OCI-LY7 (cell line): ENCODE data around the gene IGLL5. TPM values are rescaled to one million over a fixed set of nuclear protein-coding genes. Genes with fewer than 3 reads are reported as not detected.

Experiments used
- BruUV-seq: library from RNA; stranded (reverse); fragments of 400-500 nt; replicated peaks from 2 replicates; lab custom pipeline; 2021; lab: Mats Ljungman, UMichigan
- CTCF ChIA-PET: fragments of 300-600 bp; sonication (Branson Sonifier 250); formaldehyde crosslinking; loops from one replicate; lab custom pipeline; 2022; ENCODE audit warnings: antibody characterized with exemption; ENCODE audit not compliant: unreplicated experiment; lab: Charles Lee
- POLR2A ChIA-PET: fragments of 300-600 bp; sonication (Branson Sonifier 250); formaldehyde crosslinking; loops from one replicate; lab custom pipeline; 2022; ENCODE audit warnings: antibody characterized with exemption; lab: Charles Lee
- DNase-seq: peaks from one replicate; pipeline ENCODE4 v3.0.0-alpha.2; 2015; ENCODE audit warnings: low spot score
- H2AFZ ChIP-seq: fragments of 200-600 bp; sonication (generic), shearing (Covaris generic); 2 replicates; pipeline ENCODE4 v1.6.1; 2014; ENCODE audit warnings: mild to moderate bottlenecking, antibody characterized with exemption, low read length, moderate library complexity
- H3K27ac ChIP-seq: fragments of 200-600 bp; sonication (generic); 2 replicates; pipeline ENCODE4 v1.5.1; 2014; ENCODE audit warnings: mixed run types, low read depth, mild to moderate bottlenecking, moderate library complexity, low read length, inconsistent platforms; ENCODE audit not compliant: poor library complexity, severe bottlenecking
- H3K36me3 ChIP-seq: fragments of 200-600 bp; sonication (generic); 2 replicates; pipeline ENCODE4 v1.6.1; 2014; ENCODE audit warnings: mild to moderate bottlenecking, antibody characterized with exemption, low read length, moderate library complexity, mixed read lengths; ENCODE audit not compliant: insufficient read depth
- H3K4me1 ChIP-seq: fragments of 200-600 bp; sonication (generic); 2 replicates; pipeline ENCODE4 v1.5.1; 2014; ENCODE audit warnings: mild to moderate bottlenecking, low read length; ENCODE audit not compliant: insufficient read depth, poor library complexity, severe bottlenecking
- H3K4me2 ChIP-seq: fragments of 200-600 bp; sonication (generic); 2 replicates; pipeline ENCODE4 v1.6.1; 2014; ENCODE audit warnings: mild to moderate bottlenecking, low read length
- H3K4me3 ChIP-seq: fragments of 200-600 bp; sonication (generic); 2 replicates; pipeline ENCODE4 v1.5.1; 2014; ENCODE audit warnings: mild to moderate bottlenecking, low read depth, low read length; ENCODE audit not compliant: poor library complexity, severe bottlenecking
- H3K79me2 ChIP-seq: fragments of 200-600 bp; sonication (generic); 2 replicates; pipeline ENCODE4 v1.6.1; 2016; ENCODE audit warnings: low read depth, mild to moderate bottlenecking, low read length, moderate library complexity, mixed read lengths; ENCODE audit not compliant: insufficient read depth
- H3K9me2 ChIP-seq: fragments of 200-600 bp; sonication (generic); 2 replicates; pipeline ENCODE4 v1.6.1; 2016; ENCODE audit warnings: mild to moderate bottlenecking, low read length, mixed read lengths; ENCODE audit not compliant: insufficient read depth
- H3K9me3 ChIP-seq: fragments of 200-600 bp; sonication (generic); 2 replicates; pipeline ENCODE4 v1.6.1; 2014; ENCODE audit warnings: mild to moderate bottlenecking, mixed run types, low read length, mixed read lengths
- H4K20me1 ChIP-seq: fragments of 200-600 bp; sonication (generic); 2 replicates; pipeline ENCODE4 v1.6.1; 2014; ENCODE audit warnings: mild to moderate bottlenecking, antibody characterized with exemption, low read length, moderate library complexity, mixed read lengths; ENCODE audit not compliant: insufficient read depth
- CTCF ChIP-seq: fragments of 200-600 bp; sonication (generic); conservative IDR thresholded peaks from 2 replicates; pipeline ENCODE4 v1.5.1; 2014; ENCODE audit warnings: mild to moderate bottlenecking, antibody characterized with exemption, low read length, moderate library complexity, mixed read lengths
- EZH2phosphoT487 ChIP-seq: fragments of 200-600 bp; sonication (generic); IDR thresholded peaks from 2 replicates; pipeline ENCODE4 v1.6.1; 2018; ENCODE audit warnings: low read depth, borderline replicate concordance, mild to moderate bottlenecking, mixed run types, antibody characterized with exemption, low read length, moderate library complexity, mixed read lengths
- intact Hi-C: fragments of 100-400 bp; cut with micrococcal nuclease; formaldehyde crosslinking; loops from one replicate; pipeline ENCODE4 v1.10.0; 2022; ENCODE audit not compliant: unreplicated experiment
- total RNA-seq, 2 experiments: library from RNA; depleted of rRNA in 1 of 2; stranded (reverse); fragments of >200 nt in 1 of 2; shearing (Covaris generic) in 1 of 2; gene quantifications; 2 replicates each; pipeline ENCODE4 v1.2.3, GENCODE V29; 2014 to 2022

Gene IGLL5
- total RNA-seq, 2 experiments from 2014 or later, result 219 to 364 TPM

GRCh38 chr22:22922954-22923319 is 35.3 kb downstream of the IGLL5 start:
- Histone ChIP-seq H2AFZ (no peak overlapping the region), H3K4me1 (peaks cover 46% of the 10 kb centered on the region), H4K20me1 (no peaks in the 10 kb centered on the region), H3K79me2 (no peaks in the 10 kb centered on the region), H3K36me3 (no peaks in the 10 kb centered on the region), H3K9me3 (no peaks in the 10 kb centered on the region), H3K27ac (no peak overlapping the region), H3K4me2 (no peak overlapping the region), H3K9me2 (no peaks in the 10 kb centered on the region), H3K4me3 (no peak overlapping the region)
- CTCF ChIA-PET, result interaction anchor here (0.6 kb wide), 1 partner anchor 13 kb away, joined by 3 read pairs; no protein-coding TSS in a partner anchor
- TF ChIP-seq EZH2phosphoT487 (no peak), CTCF (no peak)
- POLR2A ChIA-PET, result interaction anchor here (0.7 to 1.5 kb wide), 2 partner anchors 10 to 12 kb away, joined by 3 to 4 read pairs; no protein-coding TSS in a partner anchor
- intact Hi-C loops, result no loop called here
- BruUV-seq, result no TSS peak
- DNase-seq, result no peak

- Histone ChIP-seq H4K20me1 (no peaks in the 10 kb centered on the region), H3K4me3 (no peak overlapping the region), H2AFZ (no peak overlapping the region), H3K9me2 (no peaks in the 10 kb centered on the region), H3K4me1 (peaks cover 50% of the 10 kb centered on the region), H3K9me3 (no peaks in the 10 kb centered on the region), H3K79me2 (no peaks in the 10 kb centered on the region), H3K4me2 (no peak overlapping the region), H3K27ac (no peak overlapping the region), H3K36me3 (no peaks in the 10 kb centered on the region)
- no TSS peak for BruUV-seq
- CTCF ChIA-PET, result interaction anchor here (0.6 kb wide), 1 partner anchor 14 kb away, joined by 3 read pairs; no protein-coding TSS in a partner anchor
- no peak for DNase-seq
- POLR2A ChIA-PET, result interaction anchor here (0.7 to 1.5 kb wide), 2 partner anchors 10 to 12 kb away, joined by 3 to 4 read pairs; no protein-coding TSS in a partner anchor
- intact Hi-C loops, result no loop called here
- TF ChIP-seq CTCF (no peak), EZH2phosphoT487 (no peak)
These were observed 35.8 kb downstream of the IGLL5 start for GRCh38 chr22:22923379-22923778.

GRCh38 chr22:22923930-22924329 is 36.3 kb downstream of the IGLL5 start:
- peaks cover 56% of the 10 kb centered on the region for H3K4me1 ChIP-seq
- TF ChIP-seq EZH2phosphoT487, result no peak
- no peak for TF ChIP-seq CTCF
- intact Hi-C loops, result no loop called here

More at GRCh38 chr22:22923930-22924329, 36.3 kb downstream of the IGLL5 start:
- no peaks in the 10 kb centered on the region for H3K36me3 ChIP-seq
- H3K79me2 ChIP-seq, result no peaks in the 10 kb centered on the region
- DNase-seq, result no peak
- no TSS peak for BruUV-seq
- H3K4me3 ChIP-seq, result no peak overlapping the region
- ChIA-PET POLR2A (interaction anchor here (1.5 kb wide), 1 partner anchor 13 kb away, joined by 4 read pairs; no protein-coding TSS in a partner anchor), CTCF (no interaction called here)
- H4K20me1 ChIP-seq, result no peaks in the 10 kb centered on the region
- H3K4me2 ChIP-seq, result no peak overlapping the region
- no peak overlapping the region for H3K27ac ChIP-seq
- no peaks in the 10 kb centered on the region for H3K9me3 ChIP-seq
- H3K9me2 ChIP-seq, result no peaks in the 10 kb centered on the region
- no peak overlapping the region for H2AFZ ChIP-seq
